Esophagus squamous epithelium (tissue), 4 donors: ENCODE data around the gene MICOS13.

Experiments used
- CTCF ChIP-seq, 6 experiments: fragments of 450-650 bp in 4 of 6; fragments of 200-600 bp in 2 of 6; sonication (generic) in 2 of 6; IDR thresholded peaks; one replicate each; pipeline ENCODE4 v1.5.1; 2016 to 2019; ENCODE audit warnings: antibody characterized with exemption in 6 of 6, mild to moderate bottlenecking in 4 of 6, moderate library complexity in 4 of 6
- POLR2A ChIP-seq, 4 donors: fragments of 450-650 bp; IDR thresholded peaks; one replicate each; pipeline ENCODE4 v1.6.1; 2017; ENCODE audit warnings: antibody characterized with exemption in 4 of 4, mild to moderate bottlenecking in 4 of 4, moderate library complexity in 3 of 4

- TF ChIP-seq CTCF (IDR thresholded peaks at IDR 0.05) (no peak), POLR2A (IDR thresholded peaks at IDR 0.05) (no peak)
These were observed 37.3 kb downstream of the MICOS13 start for GRCh38 chr19:5643060-5643459.
